HepG2 (cell line): ENCODE measurements around the gene CTXN1. TPM values are rescaled to one million over a fixed set of nuclear protein-coding genes. Genes with fewer than 3 reads are reported as not detected.
A peak's percentile ranks its signal among the peaks of the same experiment; 100 is the strongest.

Experiments used
- ATAC-seq: fragments of 200-7000 bp; cut with Tn5 transposase; 3 replicates; pipeline ENCODE4 v1.9.1; 2020; ENCODE audit warnings: mild to moderate bottlenecking, moderate library complexity
- BruUV-seq: library from RNA; stranded (reverse); fragments of 400-500 nt; replicated peaks from 2 replicates; lab custom pipeline; 2021; lab: Mats Ljungman, UMichigan
- CTCF ChIA-PET: fragments of 300-600 bp; formaldehyde crosslinking; extraction: SDS; loops from one replicate; lab custom pipeline; 2021; ENCODE audit warnings: low total read pairs, inconsistent platforms, low intra/inter-chr PET ratio; lab: Yijun Ruan, JAX
- POLR2A ChIA-PET: fragments of 350-600 bp; sonication (Branson Sonifier 250); formaldehyde crosslinking; loops from one replicate; lab custom pipeline; 2020; ENCODE audit warnings: antibody characterized with exemption, inconsistent platforms; lab: Yijun Ruan, JAX
- DNase-seq: peaks from one replicate; pipeline ENCODE4 v3.0.0-alpha.2; 2015; ENCODE audit warnings: low spot score
- FAIRE-seq: peaks from 3 replicates; lab custom pipeline; 2011; peaks lifted over from hg19 to GRCh38; lab: Jason Lieb, UNC
- H2AFZ ChIP-seq: one replicate; pipeline ENCODE4 v1.6.1; 2011; ENCODE audit warnings: low read length, inconsistent platforms
- H3K27ac ChIP-seq: fragments of 300-600 bp; 3 replicates; pipeline ENCODE4 v1.8.0; 2011; ENCODE audit warnings: mixed run types, mild to moderate bottlenecking, mixed read lengths, low read length, inconsistent platforms; ENCODE audit not compliant: insufficient read depth; ENCODE audit errors: extremely low read length
- H3K27me3 ChIP-seq, 2 experiments: fragments of 200-600 bp in 1 of 2; 2 replicates in 1 of 2; 3 replicates in 1 of 2; pipeline versions ENCODE4 v1.6.0 to v1.8.0; 2011; ENCODE audit warnings: low read length in 2 of 2, mild to moderate bottlenecking in 2 of 2, moderate library complexity in 2 of 2, inconsistent platforms in 1 of 2; ENCODE audit not compliant: insufficient read depth in 2 of 2, control insufficient read depth in 1 of 2
- H3K36me3 ChIP-seq, 2 experiments: fragments of 200-600 bp in 1 of 2; replicated peaks in 1 of 2; 2 replicates in 1 of 2; 3 replicates in 1 of 2; pipeline versions ENCODE4 v1.5.1 to v1.8.0; 2011; ENCODE audit warnings: low read length in 2 of 2, inconsistent platforms in 1 of 2; ENCODE audit not compliant: insufficient read depth in 2 of 2, control insufficient read depth in 1 of 2
- H3K4me1 ChIP-seq: 2 replicates; pipeline ENCODE4 v1.5.1; 2012; ENCODE audit warnings: low read length, inconsistent platforms; ENCODE audit not compliant: insufficient read depth
- H3K4me2 ChIP-seq: 2 replicates; pipeline ENCODE4 v1.6.0; 2011; ENCODE audit warnings: low read depth, low read length, inconsistent platforms
- H3K4me3 ChIP-seq, 3 experiments: fragments of 200-600 bp in 1 of 3; sonication (generic), shearing (Covaris generic) in 1 of 3; replicated peaks in 1 of 3; 2 replicates each; pipeline ENCODE4 v1.5.1; 2011 to 2016; ENCODE audit warnings: low read length in 3 of 3, inconsistent platforms in 2 of 3, low read depth in 2 of 3, mild to moderate bottlenecking in 2 of 3, control low read depth in 1 of 3, mixed read lengths in 1 of 3; ENCODE audit not compliant: insufficient read depth in 1 of 3
- H3K79me2 ChIP-seq: one replicate; pipeline ENCODE4 v1.6.1; 2011; ENCODE audit warnings: low read length, inconsistent platforms; ENCODE audit not compliant: insufficient read depth
- H3K9ac ChIP-seq: 2 replicates; pipeline ENCODE4 v1.6.0; 2011; ENCODE audit warnings: mild to moderate bottlenecking, low read depth, low read length, inconsistent platforms; ENCODE audit not compliant: insufficient read depth
- H3K9me3 ChIP-seq: 2 replicates; pipeline ENCODE4 v1.5.1; 2012; ENCODE audit warnings: mild to moderate bottlenecking, low read length
- H4K20me1 ChIP-seq: 2 replicates; pipeline ENCODE4 v1.6.0; 2011; ENCODE audit warnings: inconsistent platforms, mild to moderate bottlenecking, low read length, moderate library complexity; ENCODE audit not compliant: insufficient read depth
- EEA1 ChIP-seq: sonication (generic); formaldehyde crosslinking; IDR thresholded peaks from 2 replicates; pipeline ENCODE4 v1.5.1; 2020; ENCODE audit warnings: mild to moderate bottlenecking, missing genetic modification reagents, borderline replicate concordance
- ESRRA ChIP-seq: sonication (generic); formaldehyde crosslinking; IDR thresholded peaks from 2 replicates; pipeline ENCODE4 v1.5.1; 2020; ENCODE audit warnings: mild to moderate bottlenecking, low read depth, missing genetic modification reagents
- GZF1 ChIP-seq: sonication (generic); formaldehyde crosslinking; IDR thresholded peaks from 2 replicates; pipeline ENCODE4 v1.5.1; 2020; ENCODE audit warnings: mild to moderate bottlenecking, missing genetic modification reagents
- TARDBP ChIP-seq: sonication (generic); formaldehyde crosslinking; IDR thresholded peaks from 2 replicates; pipeline ENCODE4 v1.8.0; 2022; ENCODE audit warnings: mild to moderate bottlenecking, missing genetic modification reagents
- TGIF2 ChIP-seq: IDR thresholded peaks from 2 replicates; pipeline ENCODE4 v1.6.1; 2016; ENCODE audit warnings: control low read depth, missing compliant biosample characterization
- ZNF230 ChIP-seq: sonication (generic); formaldehyde crosslinking; IDR thresholded peaks from 2 replicates; pipeline ENCODE4 v1.4.0; 2020; ENCODE audit warnings: mild to moderate bottlenecking, missing genetic modification reagents
- ZNF83 ChIP-seq: sonication (generic); formaldehyde crosslinking; IDR thresholded peaks from 2 replicates; pipeline ENCODE4 v1.4.0; 2020; ENCODE audit warnings: missing genetic modification reagents, mild to moderate bottlenecking, borderline replicate concordance
- WGBS: methylation state at CpG from one replicate; pipeline ENCODE4 v1.1.6; 2017; ENCODE audit warnings: low lambda C conversion rate; 5-methylcytosine and 5-hydroxymethylcytosine counted together
- in situ Hi-C: cut with HindIII; loops from 2 replicates; pipeline ENCODE4 v1.10.0; 2017; ENCODE audit warnings: low pct_unique_long_range_greater_than_20kb; ENCODE audit not compliant: extremely low pct_ligation_motif_present
- intact Hi-C: fragments of 100-400 bp; cut with micrococcal nuclease; formaldehyde crosslinking; loops from one replicate; pipeline ENCODE4 v1.10.0; 2022; ENCODE audit not compliant: unreplicated experiment
- polyA plus RNA-seq, 8 experiments: library from polyadenylated mRNA; depleted of rRNA in 3 of 8; stranded (reverse) in 7 of 8; unstranded in 1 of 8; fragments of >200 nt; fragmentation: Illumina TruSeq in 4 of 8; extraction: Trizol in 4 of 8; gene quantifications; 2 replicates each; pipeline versions ENCODE4 v1.2.1 to v1.2.3, GENCODE V29; 2011 to 2016; ENCODE audit warnings: low read depth in 4 of 8, missing spikeins in 1 of 8, mixed read lengths in 1 of 8; ENCODE audit not compliant: insufficient read depth in 1 of 8
- total RNA-seq, 5 experiments: library from RNA; depleted of rRNA; stranded (reverse); fragments of >200 nt; fragmentation: Illumina TruSeq; extraction: Trizol; gene quantifications; 2 replicates each; pipeline ENCODE4 v1.2.3, GENCODE V29; 2016; ENCODE audit warnings: low read depth in 1 of 5
- TF ChIP-seq, protein P1 (sequence below): sonication (generic); formaldehyde crosslinking; IDR thresholded peaks from 2 replicates; pipeline ENCODE4 v1.4.0; 2020; ENCODE audit warnings: missing genetic modification reagents
- TF ChIP-seq, protein P2 (sequence below): sonication (generic); formaldehyde crosslinking; IDR thresholded peaks from 2 replicates; pipeline ENCODE4 v1.8.0; 2022; ENCODE audit warnings: mild to moderate bottlenecking, missing genetic modification reagents

Gene CTXN1
- total and polyA plus RNA-seq, 2 of the 13 experiments (the other 11 are each of a cell fraction or from before 2014, with no cell fraction given) = 0.11 TPM; not detected in 1

DNA sequence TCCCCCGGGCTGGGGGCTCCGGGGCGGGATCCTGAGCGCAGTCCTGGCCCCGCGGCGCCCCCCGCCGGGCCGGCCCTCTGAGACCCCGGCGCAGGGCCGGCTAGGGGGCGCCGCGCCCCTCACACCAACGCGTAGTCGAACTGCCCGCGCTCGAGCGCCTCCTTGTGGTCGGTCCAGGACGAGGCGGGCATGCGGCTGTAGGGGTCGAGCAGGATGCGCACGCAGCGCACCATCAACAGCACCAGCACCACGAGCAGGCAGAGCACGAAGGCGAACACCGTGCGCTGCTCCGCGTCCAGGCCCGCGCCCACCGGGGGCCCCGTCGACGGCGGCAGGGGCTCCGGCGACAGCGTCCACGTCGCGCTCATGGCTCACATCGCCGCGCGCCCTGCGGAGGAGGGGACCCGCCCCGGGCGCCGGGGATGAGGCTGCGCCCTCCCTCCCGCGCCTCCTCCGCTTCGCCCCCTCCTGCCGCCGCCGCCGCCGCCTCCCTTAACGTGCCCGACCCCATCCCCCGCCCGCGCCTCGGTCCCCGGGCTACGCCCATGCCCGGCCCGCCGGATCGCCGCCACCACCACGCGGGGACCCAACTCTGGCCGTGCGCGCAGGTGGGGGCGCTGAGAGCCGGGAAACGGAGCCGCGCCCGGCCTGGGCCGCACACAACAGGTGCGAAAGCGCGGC, 624 bp downstream of the CTXN1 start (continued):
- no peak for TF ChIP-seq GZF1 (CRISPR knock-in tag)
- peak; percentile 96; the same call in 1 of the 2 replicates for TF ChIP-seq ZNF83 (CRISPR knock-in tag)
- peak; percentile 47; the same call in 1 of the 2 replicates for TF ChIP-seq TGIF2 (CRISPR knock-in tag)
- TF ChIP-seq, protein P1, sequence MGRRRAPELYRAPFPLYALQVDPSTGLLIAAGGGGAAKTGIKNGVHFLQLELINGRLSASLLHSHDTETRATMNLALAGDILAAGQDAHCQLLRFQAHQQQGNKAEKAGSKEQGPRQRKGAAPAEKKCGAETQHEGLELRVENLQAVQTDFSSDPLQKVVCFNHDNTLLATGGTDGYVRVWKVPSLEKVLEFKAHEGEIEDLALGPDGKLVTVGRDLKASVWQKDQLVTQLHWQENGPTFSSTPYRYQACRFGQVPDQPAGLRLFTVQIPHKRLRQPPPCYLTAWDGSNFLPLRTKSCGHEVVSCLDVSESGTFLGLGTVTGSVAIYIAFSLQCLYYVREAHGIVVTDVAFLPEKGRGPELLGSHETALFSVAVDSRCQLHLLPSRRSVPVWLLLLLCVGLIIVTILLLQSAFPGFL (CRISPR knock-in tag) = 0 out of 2 replicates have a peak, but pooled peaks have one; percentile 36
- TF ChIP-seq ESRRA = no peak
- peak; percentile 65; the same call in 1 of the 2 replicates for TF ChIP-seq EEA1 (CRISPR knock-in tag)

DNA sequence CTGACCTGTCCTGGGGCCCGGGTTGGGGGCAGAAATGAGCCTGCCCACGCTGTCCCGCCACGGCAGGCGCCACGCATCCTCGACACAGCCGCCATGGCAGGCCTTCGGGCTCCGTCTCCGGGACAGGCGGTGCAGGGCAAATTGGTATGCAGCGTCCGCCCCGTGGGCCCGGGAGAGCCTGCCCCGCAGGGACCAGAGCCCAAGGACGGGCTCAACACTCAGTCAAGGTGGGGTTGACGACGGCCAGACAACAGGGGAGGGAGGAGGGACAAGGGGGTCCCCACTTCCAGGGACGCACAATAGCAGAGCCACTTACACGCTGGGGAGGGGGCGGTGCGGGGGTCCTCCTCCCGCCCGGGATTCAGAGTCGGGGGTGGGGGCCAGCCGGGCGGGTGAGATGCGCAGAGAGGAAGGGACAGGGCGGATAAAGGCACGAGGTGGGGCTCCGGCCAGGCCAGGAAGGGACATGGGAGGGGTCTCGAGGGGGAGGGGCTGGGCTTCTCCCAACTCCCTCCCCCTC, 1.2 kb downstream of the CTXN1 start:
- intact Hi-C loops (loop anchor here (2.0 kb wide), 1 partner anchor 72 kb away; no protein-coding TSS in a partner anchor), in situ Hi-C loops (loop anchor here (5.0 kb wide), 1 partner anchor 72 kb away; no protein-coding TSS in a partner anchor)
- H3K4me3 ChIP-seq = peak overlapping the region in 1 of 3 experiments; percentile 55; a peak in 1 of 6 replicates
- WGBS = 81% methylated on average over 12 of the region's 34 CpGs
- peak overlapping the region; percentile 55 for H3K4me2 ChIP-seq
- no peaks in the 10 kb centered on the region for H3K9me3 ChIP-seq
- H3K9ac ChIP-seq = no peak overlapping the region
- H3K27ac ChIP-seq = no peak overlapping the region
- no peaks in the 10 kb centered on the region for H3K79me2 ChIP-seq
- no peak overlapping the region for H2AFZ ChIP-seq
- FAIRE-seq = no peak
- ChIA-PET CTCF (interaction anchor here (1.2 to 2.7 kb wide), 2 partner anchors 56 to 71 kb away, joined by 4 to 28 read pairs; no protein-coding TSS in a partner anchor), POLR2A (interaction anchor here (0.5 kb wide), 1 partner anchor 28 kb away, joined by 3 read pairs; no protein-coding TSS in a partner anchor)
- TF ChIP-seq ZNF230 (no peak), TARDBP (no peak)
- TF ChIP-seq, protein P2, sequence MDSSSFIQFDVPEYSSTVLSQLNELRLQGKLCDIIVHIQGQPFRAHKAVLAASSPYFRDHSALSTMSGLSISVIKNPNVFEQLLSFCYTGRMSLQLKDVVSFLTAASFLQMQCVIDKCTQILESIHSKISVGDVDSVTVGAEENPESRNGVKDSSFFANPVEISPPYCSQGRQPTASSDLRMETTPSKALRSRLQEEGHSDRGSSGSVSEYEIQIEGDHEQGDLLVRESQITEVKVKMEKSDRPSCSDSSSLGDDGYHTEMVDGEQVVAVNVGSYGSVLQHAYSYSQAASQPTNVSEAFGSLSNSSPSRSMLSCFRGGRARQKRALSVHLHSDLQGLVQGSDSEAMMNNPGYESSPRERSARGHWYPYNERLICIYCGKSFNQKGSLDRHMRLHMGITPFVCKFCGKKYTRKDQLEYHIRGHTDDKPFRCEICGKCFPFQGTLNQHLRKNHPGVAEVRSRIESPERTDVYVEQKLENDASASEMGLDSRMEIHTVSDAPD (CRISPR knock-in tag) = 0 out of 2 replicates have a peak, but pooled peaks have one; percentile 7
- H3K4me1 ChIP-seq = peaks cover 8% of the 10 kb centered on the region
- ATAC-seq = no peak
- H3K36me3 ChIP-seq = peaks cover 6 to 10% of the 10 kb centered on the region in 2 experiments; a peak in 2 of 5 replicates
- H3K27me3 ChIP-seq = no peaks in the 10 kb centered on the region; a peak in 1 of 5 replicates
- no TSS peak for BruUV-seq
- no peak for DNase-seq
- peaks cover 5% of the 10 kb centered on the region; the same call in 1 of the 2 replicates for H4K20me1 ChIP-seq
